ENCODE results near the gene PTMA.

Gene PTMA

GRCh38 chr2:231668981-231669380 lies 39.3 kb upstream of the PTMA start:
- TF ChIP-seq ISL1 (CRISPR knock-in tag; IDR thresholded peaks at IDR 0.05) (no peak), ZNF8 (CRISPR knock-in tag; IDR thresholded peaks at IDR 0.05) (no peak), POU6F1 (CRISPR knock-in tag; IDR thresholded peaks at IDR 0.05; ENCODE audit: borderline replicate concordance, low read depth) (no peak), OSR1 (CRISPR knock-in tag; IDR thresholded peaks at IDR 0.05) (no peak), CREB5 (CRISPR knock-in tag; IDR thresholded peaks at IDR 0.05; ENCODE audit: low read depth) (no peak), CSDC2 (CRISPR knock-in tag; IDR thresholded peaks at IDR 0.05) (no peak), TOX (CRISPR knock-in tag; IDR thresholded peaks at IDR 0.05; ENCODE audit: borderline replicate concordance) (no peak), GLIS3 (CRISPR knock-in tag; IDR thresholded peaks at IDR 0.05) (no peak), BACH2 (CRISPR knock-in tag; IDR thresholded peaks at IDR 0.05; ENCODE audit: borderline replicate concordance) (no peak), PATZ1 (CRISPR knock-in tag; IDR thresholded peaks at IDR 0.05; ENCODE audit: borderline replicate concordance) (no peak), TSHZ2 (CRISPR knock-in tag; IDR thresholded peaks at IDR 0.05) (no peak), CSRNP3 (CRISPR knock-in tag; IDR thresholded peaks at IDR 0.05) (no peak), ARNTL (CRISPR knock-in tag; IDR thresholded peaks at IDR 0.05; ENCODE audit: borderline replicate concordance, low read depth) (no peak), PPARA (CRISPR knock-in tag; IDR thresholded peaks at IDR 0.05; ENCODE audit: borderline replicate concordance) (no peak)
- ATAC-seq, result no peak

GRCh38 chr2:231671270-231672050 lies 36.9 kb upstream of the PTMA start:
- no peak for TF ChIP-seq SNAI2 (CRISPR knock-in tag; IDR thresholded peaks at IDR 0.05)
- no peak for TF ChIP-seq PPARA (CRISPR knock-in tag; IDR thresholded peaks at IDR 0.05; ENCODE audit: borderline replicate concordance)
- TF ChIP-seq TOX (CRISPR knock-in tag; IDR thresholded peaks at IDR 0.05; ENCODE audit: borderline replicate concordance), result no peak
- TF ChIP-seq ZNF8 (CRISPR knock-in tag; IDR thresholded peaks at IDR 0.05), result no peak
- TF ChIP-seq ZC3H10 (CRISPR knock-in tag; IDR thresholded peaks at IDR 0.05), result no peak
- TF ChIP-seq RARB (CRISPR knock-in tag; IDR thresholded peaks at IDR 0.05), result no peak
- TF ChIP-seq ZNF70 (CRISPR knock-in tag; IDR thresholded peaks at IDR 0.05), result no peak
- no peak for TF ChIP-seq ZFP30 (CRISPR knock-in tag; IDR thresholded peaks at IDR 0.05)
- TF ChIP-seq GLIS3 (CRISPR knock-in tag; IDR thresholded peaks at IDR 0.05), result no peak
- no peak for TF ChIP-seq CSDC2 (CRISPR knock-in tag; IDR thresholded peaks at IDR 0.05)
- TF ChIP-seq BACH2 (CRISPR knock-in tag; IDR thresholded peaks at IDR 0.05; ENCODE audit: borderline replicate concordance), result no peak
- ATAC-seq, result no peak
